Measurements from ENCODE around the gene TXNL4A.

Gene TXNL4A

GRCh38 chr18:79988451-79989194, at the start of gene TXNL4A:
TXNL4A (minus strand) TSS chr18:79988563; CDS start chr18:79988392, 171 bp downstream.
- DNase-seq (ENCODE audit: low read depth) = peak; percentile 93
- no peak for TF ChIP-seq CTCF (IDR thresholded peaks at IDR 0.05; ENCODE audit: low read depth, low read length)
- TF ChIP-seq POLR2A (IDR thresholded peaks at IDR 0.05; ENCODE audit: extremely low read depth, insufficient read length) = peak; percentile 79
- peak; percentile 37; the same call in 1 of the 2 replicates for TF ChIP-seq MYC (IDR thresholded peaks at IDR 0.05; ENCODE audit: low read depth, low read length)
- TF ChIP-seq MAX (IDR thresholded peaks at IDR 0.05; ENCODE audit: low read depth, low read length) = peak; percentile 77
- H3K4me3 ChIP-seq (ENCODE audit: low read depth, low read length) = peak within 1 kb of the TSS; percentile 74

GRCh38 chr18:80037300-80037699, 48.9 kb upstream of the TXNL4A start:
- TF ChIP-seq MAX (IDR thresholded peaks at IDR 0.05; ENCODE audit: low read depth, low read length) = no peak
- TF ChIP-seq MYC (IDR thresholded peaks at IDR 0.05; ENCODE audit: low read depth, low read length) = no peak
- TF ChIP-seq POLR2A (IDR thresholded peaks at IDR 0.05; ENCODE audit: extremely low read depth, insufficient read length) = no peak
- TF ChIP-seq CTCF (IDR thresholded peaks at IDR 0.05; ENCODE audit: low read depth, low read length) = no peak
- no peak overlapping the region for H3K4me3 ChIP-seq (ENCODE audit: low read depth, low read length)
- DNase-seq (ENCODE audit: low read depth) = no peak

- DNase-seq (ENCODE audit: low read depth) = no peak
- TF ChIP-seq POLR2A (IDR thresholded peaks at IDR 0.05; ENCODE audit: extremely low read depth, insufficient read length) (no peak), MAX (IDR thresholded peaks at IDR 0.05; ENCODE audit: low read depth, low read length) (no peak)
- H3K4me3 ChIP-seq (ENCODE audit: low read depth, low read length) = peak overlapping the region; percentile 90
These were observed 47.6 kb upstream of the TXNL4A start for GRCh38 chr18:80035997-80036396.

GRCh38 chr18:80034852-80035406, 46.6 kb upstream of the TXNL4A start:
- TF ChIP-seq CTCF (IDR thresholded peaks at IDR 0.05; ENCODE audit: low read depth, low read length) = no peak
- TF ChIP-seq MAX (IDR thresholded peaks at IDR 0.05; ENCODE audit: low read depth, low read length) = no peak
- TF ChIP-seq POLR2A (IDR thresholded peaks at IDR 0.05; ENCODE audit: extremely low read depth, insufficient read length) = no peak
- no peak for TF ChIP-seq MYC (IDR thresholded peaks at IDR 0.05; ENCODE audit: low read depth, low read length)
- H3K4me3 ChIP-seq (ENCODE audit: low read depth, low read length) = peak overlapping the region; percentile 90
- DNase-seq (ENCODE audit: low read depth) = peak; percentile 25

- TF ChIP-seq MYC (IDR thresholded peaks at IDR 0.05; ENCODE audit: low read depth, low read length) (peak; percentile 82), POLR2A (IDR thresholded peaks at IDR 0.05; ENCODE audit: extremely low read depth, insufficient read length) (peak; percentile 73), MAX (IDR thresholded peaks at IDR 0.05; ENCODE audit: low read depth, low read length) (peak; percentile 72), CTCF (IDR thresholded peaks at IDR 0.05; ENCODE audit: low read depth, low read length) (no peak)
- peak; percentile 97 for DNase-seq (ENCODE audit: low read depth)
- H3K4me3 ChIP-seq (ENCODE audit: low read depth, low read length) = peak within 1 kb of the TSS; percentile 90
These were observed 45.9 kb upstream of the TXNL4A start, which contains the start of gene RBFA for GRCh38 chr18:80034068-80034851. RBFA (plus strand) TSS chr18:80034434; CDS start chr18:80034496, 62 bp downstream.

All from NB4 (cell line).